ENCODE data around the gene LVRN. TPM values are rescaled to one million over a fixed set of nuclear protein-coding genes. Genes with fewer than 3 reads are reported as not detected.

LVRN gene
- total and polyA plus RNA-seq, 2 of the 4 experiments (the other 2 are of a cell fraction) = 0.10 to 0.18 TPM

GRCh38 chr5:115939059-115939458 is 23.2 kb upstream of the LVRN start:
- Histone ChIP-seq H3K14ac (replicated peaks; ENCODE audit: low read depth, low read length) (no peak overlapping the region), H3K9ac (ENCODE audit: low read depth, low read length) (no peak overlapping the region; the same call in 1 of the 2 replicates), H2BK5ac (ENCODE audit: low read depth, low read length, poor library complexity, severe bottlenecking) (no peak overlapping the region), H2AK9ac (replicated peaks; ENCODE audit: low read depth, low read length, poor library complexity) (no peak overlapping the region), H3K9me1 (ENCODE audit: insufficient read depth, low read length) (no peaks in the 10 kb centered on the region), H2BK15ac (ENCODE audit: low read depth, low read length) (no peak overlapping the region), H3K36me3 (ENCODE audit: control insufficient read depth, insufficient read depth, low read length) (no peaks in the 10 kb centered on the region), H2BK20ac (ENCODE audit: low read depth, low read length) (no peak overlapping the region), H2BK120ac (ENCODE audit: low read depth, low read length) (peak overlapping the region; percentile 9; the same call in 1 of the 2 replicates), H4K20me1 (ENCODE audit: insufficient read depth, low read length) (no peaks in the 10 kb centered on the region), H3K18ac (ENCODE audit: low read depth, low read length) (peak overlapping the region; percentile 25; the same call in 1 of the 2 replicates), H4K5ac (ENCODE audit: low read depth, low read length) (peak overlapping the region; percentile 57; the same call in 1 of the 2 replicates), H2AFZ (replicated peaks; ENCODE audit: low read length, poor library complexity) (no peak overlapping the region), H4K8ac (ENCODE audit: low read depth in 2 of 2, low read length in 2 of 2) (peak overlapping the region in 1 of 2 experiments; percentile 3; a peak in 1 of 4 replicates), H3K4ac (ENCODE audit: low read depth, low read length) (0 out of 2 replicates have a peak overlapping the region, but pooled peaks have one; percentile 0), H3K27ac (ENCODE audit: insufficient read depth, low read length) (no peak overlapping the region), H3K56ac (ENCODE audit: extremely low read depth, insufficient read depth, low read length) (no peak overlapping the region), H3K9me3 (ENCODE audit: control insufficient read depth, insufficient read depth, low read length) (no peaks in the 10 kb centered on the region), H2AK5ac (ENCODE audit: low read depth, low read length) (no peak overlapping the region), H3K4me3 (ENCODE audit: insufficient read depth, low read depth, low read length) (no peak overlapping the region), H3K79me1 (ENCODE audit: low read depth in 1 of 2, low read length in 2 of 2) (no peaks in the 10 kb centered on the region), H3K23ac (ENCODE audit: low read depth, low read length) (no peak overlapping the region), H3K4me1 (ENCODE audit: control insufficient read depth, insufficient read depth, low read length) (no peaks in the 10 kb centered on the region), H3K4me2 (ENCODE audit: low read depth, low read length) (peak overlapping the region; percentile 24; the same call in 1 of the 2 replicates), H3K27me3 (ENCODE audit: control insufficient read depth, insufficient read depth, low read length) (no peaks in the 10 kb centered on the region), H4K91ac (ENCODE audit: insufficient read depth, low read depth, low read length) (no peak overlapping the region)
- no CpG with 5 or more reads among the region's 4 CpGs for WGBS, 2 experiments (ENCODE audit: extremely low coverage in 2 of 2, insufficient read length in 1 of 2)
- CTCF ChIA-PET = no interaction called here
- in situ Hi-C loops (cut with MboI; ENCODE audit: low sequenced_read_pairs) (no loop called here), dilution Hi-C loops (cut with HindIII; ENCODE audit: low sequenced_read_pairs, unreplicated experiment) (no loop called here), intact Hi-C loops (cut with micrococcal nuclease) (no loop called here)
- BruUV-seq (replicated peaks) = no TSS peak
- POLR2A ChIA-PET (ENCODE audit: unreplicated experiment) = no interaction called here
- no peak for TF ChIP-seq ELK1 (IDR thresholded peaks at IDR 0.05; ENCODE audit: borderline replicate concordance, low read depth, low read length)
- no peak for TF ChIP-seq CTCF (conservative IDR thresholded peaks at IDR 0.05; ENCODE audit: low read depth, low read length)
- no peak for TF ChIP-seq CEBPB (IDR thresholded peaks at IDR 0.05; ENCODE audit: low read depth, low read length)
- no peak for TF ChIP-seq NFE2L2 (IDR thresholded peaks at IDR 0.05; ENCODE audit: low read depth, low read length)
- TF ChIP-seq, protein P1, sequence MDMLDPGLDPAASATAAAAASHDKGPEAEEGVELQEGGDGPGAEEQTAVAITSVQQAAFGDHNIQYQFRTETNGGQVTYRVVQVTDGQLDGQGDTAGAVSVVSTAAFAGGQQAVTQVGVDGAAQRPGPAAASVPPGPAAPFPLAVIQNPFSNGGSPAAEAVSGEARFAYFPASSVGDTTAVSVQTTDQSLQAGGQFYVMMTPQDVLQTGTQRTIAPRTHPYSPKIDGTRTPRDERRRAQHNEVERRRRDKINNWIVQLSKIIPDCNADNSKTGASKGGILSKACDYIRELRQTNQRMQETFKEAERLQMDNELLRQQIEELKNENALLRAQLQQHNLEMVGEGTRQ (IDR thresholded peaks at IDR 0.05; ENCODE audit: low read depth, low read length) = no peak
- no peak for TF ChIP-seq SMC3 (IDR thresholded peaks at IDR 0.05; ENCODE audit: low read depth, low read length)
- no peak for TF ChIP-seq RFX5 (IDR thresholded peaks at IDR 0.05; ENCODE audit: low read depth, low read length)
- TF ChIP-seq POLR2A (IDR thresholded peaks at IDR 0.05; ENCODE audit: low read depth, low read length) = no peak
- no peak for TF ChIP-seq MAZ (IDR thresholded peaks at IDR 0.05; ENCODE audit: borderline replicate concordance, low read depth, low read length)
- no peak for TF ChIP-seq MXI1 (IDR thresholded peaks at IDR 0.05; ENCODE audit: borderline replicate concordance, low read depth, low read length)
- no peak for TF ChIP-seq RAD21 (IDR thresholded peaks at IDR 0.05; ENCODE audit: low read length)
- TF ChIP-seq RCOR1 (IDR thresholded peaks at IDR 0.05; ENCODE audit: insufficient replicate concordance, low read length) = no peak
- no peak for TF ChIP-seq FOS (IDR thresholded peaks at IDR 0.05; ENCODE audit: low read depth, low read length)
- no peak for TF ChIP-seq CHD1 (IDR thresholded peaks at IDR 0.05; ENCODE audit: low read depth, low read length)
- TF ChIP-seq MAFK (IDR thresholded peaks at IDR 0.05; ENCODE audit: low read depth, low read length) = no peak
- TF ChIP-seq BHLHE40 (IDR thresholded peaks at IDR 0.05; ENCODE audit: low read depth, low read length) = no peak
- no peak for DNase-seq
- no peak; the same call in 1 of the 2 replicates for ATAC-seq (ENCODE audit: low read depth)
